ENCODE data around the gene ZC2HC1C. TPM values are rescaled to one million over a fixed set of nuclear protein-coding genes. Genes with fewer than 3 reads are reported as not detected.

ZC2HC1C gene
- total RNA-seq, 1 donor from 2014 or later = 1.4 TPM

DNA sequence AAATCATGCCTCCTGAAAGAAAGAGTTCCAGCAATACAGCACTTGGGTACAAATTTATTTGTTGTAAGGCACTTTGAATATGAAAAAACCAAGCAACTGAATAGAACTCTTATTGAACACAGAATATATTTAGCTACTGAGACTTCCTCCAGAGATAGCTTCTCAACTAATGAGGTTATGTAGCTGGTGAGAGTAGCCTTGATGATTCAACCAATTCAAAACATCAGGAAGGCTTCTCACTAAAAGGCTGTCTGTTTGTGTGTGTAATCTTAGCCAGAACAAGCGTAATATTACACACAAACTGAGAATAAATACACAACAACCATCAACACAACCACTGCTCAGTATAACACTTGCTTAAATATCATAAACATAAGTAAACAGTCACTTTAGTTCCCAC lies 46.3 kb upstream of the ZC2HC1C start:
- no peaks in the 10 kb centered on the region for H3K27me3 Mint-ChIP-seq (ENCODE audit: low read depth, unreplicated experiment)
- H3K4me3 ChIP-seq (ENCODE audit: insufficient read depth, low read depth, low read length) = no peak overlapping the region
- H3K79me2 ChIP-seq (ENCODE audit: insufficient read depth, low read length) = no peaks in the 10 kb centered on the region
- H3K36me3 ChIP-seq (ENCODE audit: insufficient read depth, low read length) = peaks cover 19% of the 10 kb centered on the region
- H3K27ac ChIP-seq (ENCODE audit: low read depth, low read length) = no peak overlapping the region
- H3K4me3 Mint-ChIP-seq (ENCODE audit: unreplicated experiment) = no peak overlapping the region
- H2AFZ ChIP-seq (ENCODE audit: low read depth, low read length) = no peak overlapping the region
- no peaks in the 10 kb centered on the region for H3K4me1 Mint-ChIP-seq (ENCODE audit: low read depth, unreplicated experiment)
- H3K9me3 ChIP-seq (ENCODE audit: insufficient read depth, low read depth, low read length) = no peaks in the 10 kb centered on the region
- FAIRE-seq (no peak), DNase-seq (ENCODE audit: low read depth) (no peak)
- no peak for TF ChIP-seq EZH2 (IDR thresholded peaks at IDR 0.05; ENCODE audit: insufficient read depth, low read length)
- TF ChIP-seq, protein P1, sequence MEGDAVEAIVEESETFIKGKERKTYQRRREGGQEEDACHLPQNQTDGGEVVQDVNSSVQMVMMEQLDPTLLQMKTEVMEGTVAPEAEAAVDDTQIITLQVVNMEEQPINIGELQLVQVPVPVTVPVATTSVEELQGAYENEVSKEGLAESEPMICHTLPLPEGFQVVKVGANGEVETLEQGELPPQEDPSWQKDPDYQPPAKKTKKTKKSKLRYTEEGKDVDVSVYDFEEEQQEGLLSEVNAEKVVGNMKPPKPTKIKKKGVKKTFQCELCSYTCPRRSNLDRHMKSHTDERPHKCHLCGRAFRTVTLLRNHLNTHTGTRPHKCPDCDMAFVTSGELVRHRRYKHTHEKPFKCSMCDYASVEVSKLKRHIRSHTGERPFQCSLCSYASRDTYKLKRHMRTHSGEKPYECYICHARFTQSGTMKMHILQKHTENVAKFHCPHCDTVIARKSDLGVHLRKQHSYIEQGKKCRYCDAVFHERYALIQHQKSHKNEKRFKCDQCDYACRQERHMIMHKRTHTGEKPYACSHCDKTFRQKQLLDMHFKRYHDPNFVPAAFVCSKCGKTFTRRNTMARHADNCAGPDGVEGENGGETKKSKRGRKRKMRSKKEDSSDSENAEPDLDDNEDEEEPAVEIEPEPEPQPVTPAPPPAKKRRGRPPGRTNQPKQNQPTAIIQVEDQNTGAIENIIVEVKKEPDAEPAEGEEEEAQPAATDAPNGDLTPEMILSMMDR (IDR thresholded peaks at IDR 0.05; ENCODE audit: insufficient read depth, low read depth, low read length) = no peak
- H3K9me3 Mint-ChIP-seq (ENCODE audit: unreplicated experiment) = no peaks in the 10 kb centered on the region
- no peak overlapping the region for H3K27ac Mint-ChIP-seq (ENCODE audit: unreplicated experiment)
- H4K20me1 ChIP-seq (ENCODE audit: insufficient read depth, low read length) = no peaks in the 10 kb centered on the region
- H3K27me3 ChIP-seq (ENCODE audit: insufficient read depth, low read length) = no peaks in the 10 kb centered on the region
- H3K9ac ChIP-seq (ENCODE audit: low read length) = no peak overlapping the region
- H3K4me1 ChIP-seq (ENCODE audit: insufficient read depth, low read length) = peaks cover 7% of the 10 kb centered on the region
- peaks cover 17% of the 10 kb centered on the region for H3K36me3 Mint-ChIP-seq (ENCODE audit: low read depth, unreplicated experiment)
- no peak overlapping the region for H3K4me2 ChIP-seq (ENCODE audit: low read length)

DNA sequence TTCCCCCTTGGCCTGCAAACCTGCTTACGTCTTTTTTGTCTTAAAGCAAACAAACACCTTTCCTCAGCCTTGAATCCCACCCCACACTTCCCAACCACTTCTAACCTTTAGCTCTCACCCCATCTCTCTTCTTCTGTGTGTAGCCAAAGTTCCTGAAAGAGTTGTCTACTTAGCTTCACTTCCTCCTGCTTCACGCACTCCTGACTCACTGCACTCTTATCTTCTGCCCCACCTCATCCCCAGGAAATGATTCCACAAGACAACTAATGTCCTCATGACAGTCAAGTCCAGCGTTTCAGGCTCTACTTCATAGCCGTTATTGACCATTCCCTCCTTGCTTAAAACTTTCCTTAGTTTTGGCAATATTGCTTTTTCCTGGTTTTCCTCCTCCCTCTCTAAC lies 44.4 kb upstream of the ZC2HC1C start:
- H3K4me2 ChIP-seq (ENCODE audit: low read length) = peak overlapping the region; percentile 14
- no peaks in the 10 kb centered on the region for H3K4me1 Mint-ChIP-seq (ENCODE audit: low read depth, unreplicated experiment)
- H3K27me3 Mint-ChIP-seq (ENCODE audit: low read depth, unreplicated experiment) = no peaks in the 10 kb centered on the region
- H3K4me1 ChIP-seq (ENCODE audit: insufficient read depth, low read length) = peaks cover 7% of the 10 kb centered on the region
- DNase-seq (ENCODE audit: low read depth) (peak; percentile 30), FAIRE-seq (peak; percentile 79)
- no peak overlapping the region for H3K27ac Mint-ChIP-seq (ENCODE audit: unreplicated experiment)
- H3K9ac ChIP-seq (ENCODE audit: low read length) = no peak overlapping the region
- no peak overlapping the region for H3K27ac ChIP-seq (ENCODE audit: low read depth, low read length)
- no peak overlapping the region for H2AFZ ChIP-seq (ENCODE audit: low read depth, low read length)
- no peaks in the 10 kb centered on the region for H3K79me2 ChIP-seq (ENCODE audit: insufficient read depth, low read length)
- no peak overlapping the region for H3K4me3 Mint-ChIP-seq (ENCODE audit: unreplicated experiment)
- H3K9me3 ChIP-seq (ENCODE audit: insufficient read depth, low read depth, low read length) = no peaks in the 10 kb centered on the region
- H3K36me3 Mint-ChIP-seq (ENCODE audit: low read depth, unreplicated experiment) = peaks cover 12% of the 10 kb centered on the region
- no peak overlapping the region for H3K4me3 ChIP-seq (ENCODE audit: insufficient read depth, low read depth, low read length)
- H3K27me3 ChIP-seq (ENCODE audit: insufficient read depth, low read length) = no peaks in the 10 kb centered on the region
- no peaks in the 10 kb centered on the region for H3K9me3 Mint-ChIP-seq (ENCODE audit: unreplicated experiment)
- no peaks in the 10 kb centered on the region for H4K20me1 ChIP-seq (ENCODE audit: insufficient read depth, low read length)
- TF ChIP-seq EZH2 (IDR thresholded peaks at IDR 0.05; ENCODE audit: insufficient read depth, low read length) = no peak
- TF ChIP-seq, protein P1 (IDR thresholded peaks at IDR 0.05; ENCODE audit: insufficient read depth, low read depth, low read length) = no peak
- peaks cover 10% of the 10 kb centered on the region for H3K36me3 ChIP-seq (ENCODE audit: insufficient read depth, low read length)

DNA sequence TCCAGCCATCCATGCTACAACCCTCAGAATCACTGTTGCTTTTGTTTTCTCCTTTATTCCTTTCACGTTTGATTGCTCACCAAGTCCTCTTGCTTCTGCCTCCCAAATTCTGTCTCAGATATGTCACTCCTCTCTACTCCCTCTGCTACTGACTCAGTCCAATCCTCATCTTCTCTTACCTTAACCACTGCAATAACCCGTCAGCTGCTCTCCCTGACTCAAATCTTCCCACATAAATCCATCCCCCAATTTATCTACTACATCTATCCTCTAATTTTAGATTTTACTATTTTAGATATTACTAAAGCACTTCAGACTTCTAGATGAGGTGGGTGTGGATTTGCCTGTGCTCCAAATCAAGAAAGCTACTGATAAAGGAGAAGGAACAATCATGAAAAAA lies 43.6 kb upstream of the ZC2HC1C start:
- peaks cover 12% of the 10 kb centered on the region for H3K36me3 Mint-ChIP-seq (ENCODE audit: low read depth, unreplicated experiment)

More for the DNA sequence above, 43.6 kb upstream of the ZC2HC1C start:
- Histone ChIP-seq H3K36me3 (ENCODE audit: insufficient read depth, low read length) (peaks cover 13% of the 10 kb centered on the region), H3K79me2 (ENCODE audit: insufficient read depth, low read length) (no peaks in the 10 kb centered on the region), H3K9ac (ENCODE audit: low read length) (no peak overlapping the region), H3K27ac (ENCODE audit: low read depth, low read length) (no peak overlapping the region), H3K27me3 (ENCODE audit: insufficient read depth, low read length) (no peaks in the 10 kb centered on the region), H4K20me1 (ENCODE audit: insufficient read depth, low read length) (no peaks in the 10 kb centered on the region), H3K4me2 (ENCODE audit: low read length) (no peak overlapping the region), H2AFZ (ENCODE audit: low read depth, low read length) (no peak overlapping the region), H3K4me3 (ENCODE audit: insufficient read depth, low read depth, low read length) (no peak overlapping the region), H3K4me1 (ENCODE audit: insufficient read depth, low read length) (peaks cover 7% of the 10 kb centered on the region), H3K9me3 (ENCODE audit: insufficient read depth, low read depth, low read length) (no peaks in the 10 kb centered on the region)
- Mint-ChIP-seq H3K4me3 (ENCODE audit: unreplicated experiment) (no peak overlapping the region), H3K9me3 (ENCODE audit: unreplicated experiment) (no peaks in the 10 kb centered on the region), H3K27ac (ENCODE audit: unreplicated experiment) (no peak overlapping the region), H3K27me3 (ENCODE audit: low read depth, unreplicated experiment) (no peaks in the 10 kb centered on the region), H3K4me1 (ENCODE audit: low read depth, unreplicated experiment) (no peaks in the 10 kb centered on the region)
- TF ChIP-seq, protein P1 (IDR thresholded peaks at IDR 0.05; ENCODE audit: insufficient read depth, low read depth, low read length) = no peak
- TF ChIP-seq EZH2 (IDR thresholded peaks at IDR 0.05; ENCODE audit: insufficient read depth, low read length) = no peak
- no peak for DNase-seq (ENCODE audit: low read depth)
- no peak for FAIRE-seq

Measured in astrocyte (in vitro differentiated cells and primary cell).